ENCODE measurements around the gene CNPY4. TPM values are rescaled to one million over a fixed set of nuclear protein-coding genes. Genes with fewer than 3 reads are reported as not detected.
"Not testable (repeated sequence)": the region's sequence is repeated elsewhere in the genome, so short reads cannot be mapped to it uniquely, and the experiment has no call there.

Gene CNPY4
- total RNA-seq, 6 experiments from 2014 or later: 24.4 to 32.4 (median 26.3) TPM

DNA sequence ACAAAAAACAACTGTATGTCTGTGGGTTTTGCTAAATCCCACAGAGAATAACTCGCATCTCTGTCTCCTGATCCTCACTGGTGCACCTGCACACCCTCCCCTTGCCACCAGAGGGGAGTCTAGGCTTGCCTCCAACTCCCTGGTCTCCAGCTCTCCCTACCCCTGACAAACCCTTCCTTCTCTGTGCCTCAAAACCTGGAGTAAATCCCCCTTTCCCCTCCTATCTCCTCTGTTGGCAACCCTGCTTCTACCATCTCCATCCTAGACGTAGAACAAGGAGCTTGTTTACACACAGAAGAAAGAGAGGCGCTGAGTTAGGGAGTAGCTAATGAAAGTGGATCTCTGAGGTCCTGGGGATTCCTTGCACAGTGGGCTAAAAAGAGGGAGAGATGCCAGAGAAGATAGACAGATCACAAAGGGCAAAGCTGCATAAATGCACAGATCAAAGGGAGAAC, 13.3 kb downstream of the CNPY4 start:
- Mint-ChIP-seq H3K27ac (no peak overlapping the region; the same call in 1 of the 2 replicates), H3K9me3 (no peaks in the 10 kb centered on the region), H3K36me3 (ENCODE audit: low read depth) (no peaks in the 10 kb centered on the region), H3K4me1 (ENCODE audit: low read depth) (peaks cover 23% of the 10 kb centered on the region), H3K27me3 (ENCODE audit: insufficient read depth) (no peaks in the 10 kb centered on the region; the same call in 1 of the 2 replicates), H3K4me3 (0 out of 2 replicates have a peak overlapping the region, but pooled peaks have one; percentile 27)
- TF ChIP-seq, protein P1, sequence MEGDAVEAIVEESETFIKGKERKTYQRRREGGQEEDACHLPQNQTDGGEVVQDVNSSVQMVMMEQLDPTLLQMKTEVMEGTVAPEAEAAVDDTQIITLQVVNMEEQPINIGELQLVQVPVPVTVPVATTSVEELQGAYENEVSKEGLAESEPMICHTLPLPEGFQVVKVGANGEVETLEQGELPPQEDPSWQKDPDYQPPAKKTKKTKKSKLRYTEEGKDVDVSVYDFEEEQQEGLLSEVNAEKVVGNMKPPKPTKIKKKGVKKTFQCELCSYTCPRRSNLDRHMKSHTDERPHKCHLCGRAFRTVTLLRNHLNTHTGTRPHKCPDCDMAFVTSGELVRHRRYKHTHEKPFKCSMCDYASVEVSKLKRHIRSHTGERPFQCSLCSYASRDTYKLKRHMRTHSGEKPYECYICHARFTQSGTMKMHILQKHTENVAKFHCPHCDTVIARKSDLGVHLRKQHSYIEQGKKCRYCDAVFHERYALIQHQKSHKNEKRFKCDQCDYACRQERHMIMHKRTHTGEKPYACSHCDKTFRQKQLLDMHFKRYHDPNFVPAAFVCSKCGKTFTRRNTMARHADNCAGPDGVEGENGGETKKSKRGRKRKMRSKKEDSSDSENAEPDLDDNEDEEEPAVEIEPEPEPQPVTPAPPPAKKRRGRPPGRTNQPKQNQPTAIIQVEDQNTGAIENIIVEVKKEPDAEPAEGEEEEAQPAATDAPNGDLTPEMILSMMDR (IDR thresholded peaks at IDR 0.05): peak; percentile 88
- peak; percentile 60 for DNase-seq

DNA sequence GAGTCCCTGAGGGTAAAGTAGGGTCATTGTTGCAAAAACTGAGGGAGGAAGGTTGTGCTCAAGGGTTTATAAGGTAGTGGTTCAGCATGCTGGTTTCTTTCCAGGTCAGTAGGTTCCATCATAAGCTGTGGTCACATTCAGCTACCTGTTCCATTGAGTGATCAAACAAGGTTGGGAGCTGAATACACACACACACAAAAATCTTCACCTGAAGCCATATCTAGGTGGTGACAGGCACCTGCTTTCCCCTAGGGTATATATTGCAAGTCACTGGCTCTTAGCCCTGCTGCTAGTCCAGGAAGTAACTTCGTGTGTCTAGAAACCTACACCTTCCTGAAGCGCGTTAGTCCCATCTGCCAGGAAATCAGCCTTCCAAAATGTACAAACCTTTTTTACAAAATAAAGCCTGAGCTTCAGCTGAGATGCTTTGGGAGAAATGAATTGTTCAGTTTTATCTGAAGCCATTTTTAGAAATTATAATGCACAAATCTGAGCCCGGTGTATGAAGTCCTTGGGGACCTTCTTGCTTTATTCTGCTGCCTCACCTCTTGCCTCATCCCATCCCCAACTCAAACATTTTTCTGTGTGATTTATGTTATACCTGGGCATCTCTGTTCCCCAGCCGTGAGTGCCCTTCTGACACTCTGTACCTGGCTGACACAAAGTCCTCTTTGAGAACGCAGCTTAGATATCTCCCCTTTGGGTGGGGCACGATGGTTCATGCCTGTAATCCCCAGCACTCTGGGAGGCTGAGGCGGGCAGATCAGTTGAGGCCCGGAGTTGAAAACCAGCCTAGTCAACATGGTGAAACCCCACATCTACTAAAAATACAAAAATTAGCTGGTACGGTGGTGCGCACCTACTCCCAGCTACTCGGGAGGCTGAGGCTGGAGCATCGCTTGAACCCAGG, 18.7 kb downstream of the CNPY4 start:
- Mint-ChIP-seq H3K4me1 (ENCODE audit: low read depth) (peaks cover 8% of the 10 kb centered on the region), H3K4me3 (no peak overlapping the region), H3K27ac (no peak overlapping the region), H3K36me3 (ENCODE audit: low read depth) (no peaks in the 10 kb centered on the region), H3K9me3 (no peaks in the 10 kb centered on the region), H3K27me3 (ENCODE audit: insufficient read depth) (peaks cover 4% of the 10 kb centered on the region)
- TF ChIP-seq, protein P1 (IDR thresholded peaks at IDR 0.05): no peak
- DNase-seq: no peak

DNA sequence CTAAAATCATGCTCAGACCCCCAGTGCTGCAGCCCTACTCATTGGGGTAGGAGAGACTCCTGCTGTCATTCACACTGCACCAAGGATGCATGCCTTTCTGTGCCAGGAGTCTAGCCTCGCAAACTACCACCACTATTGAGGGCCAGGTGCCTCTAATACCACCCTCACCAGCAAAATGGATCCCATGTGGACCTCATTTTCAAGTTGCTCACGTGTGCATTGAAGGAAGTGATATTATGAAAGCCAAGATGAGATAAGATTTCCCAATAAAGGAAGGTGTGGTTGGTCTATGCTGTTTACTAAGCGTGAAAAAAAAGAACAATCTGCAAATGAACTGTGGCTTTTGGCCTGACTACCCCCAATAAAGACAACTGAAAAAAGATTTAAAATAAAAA, 22.1 kb downstream of the CNPY4 start:
- Mint-ChIP-seq H3K27me3 (ENCODE audit: insufficient read depth) (peaks cover 4% of the 10 kb centered on the region), H3K36me3 (ENCODE audit: low read depth) (no peaks in the 10 kb centered on the region), H3K27ac (no peak overlapping the region), H3K4me3 (no peak overlapping the region), H3K4me1 (ENCODE audit: low read depth) (peaks cover 7% of the 10 kb centered on the region), H3K9me3 (no peaks in the 10 kb centered on the region)
- DNase-seq: no peak
- TF ChIP-seq, protein P1 (IDR thresholded peaks at IDR 0.05): no peak

DNA sequence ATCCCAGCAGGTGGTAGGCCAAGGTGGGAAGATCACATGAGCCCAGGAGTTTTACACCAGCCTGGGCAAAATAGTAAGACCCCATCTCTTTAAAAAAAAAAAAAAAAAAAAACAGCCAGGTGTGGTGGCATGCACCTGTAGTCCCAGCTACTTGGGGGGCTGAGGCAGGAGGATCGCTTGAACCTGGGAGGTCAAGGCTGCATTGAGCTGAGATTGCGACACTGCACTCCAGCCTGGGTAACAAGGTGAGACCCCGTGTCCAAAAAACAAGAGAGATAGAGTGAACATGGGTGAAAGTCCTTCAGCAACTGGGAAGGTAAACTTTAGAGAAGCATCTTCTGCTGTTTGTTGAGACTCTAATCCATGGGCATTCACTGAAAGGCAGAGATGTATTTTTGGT, 23.0 kb downstream of the CNPY4 start:
- no peaks in the 10 kb centered on the region for H3K9me3 Mint-ChIP-seq
- DNase-seq: no peak
- no peak overlapping the region for H3K4me3 Mint-ChIP-seq
- H3K27ac Mint-ChIP-seq: no peak overlapping the region
- peaks cover 4% of the 10 kb centered on the region for H3K27me3 Mint-ChIP-seq (ENCODE audit: insufficient read depth)
- H3K4me1 Mint-ChIP-seq (ENCODE audit: low read depth): peaks cover 7% of the 10 kb centered on the region
- TF ChIP-seq, protein P1 (IDR thresholded peaks at IDR 0.05): no peak
- H3K36me3 Mint-ChIP-seq (ENCODE audit: low read depth): no peaks in the 10 kb centered on the region

DNA sequence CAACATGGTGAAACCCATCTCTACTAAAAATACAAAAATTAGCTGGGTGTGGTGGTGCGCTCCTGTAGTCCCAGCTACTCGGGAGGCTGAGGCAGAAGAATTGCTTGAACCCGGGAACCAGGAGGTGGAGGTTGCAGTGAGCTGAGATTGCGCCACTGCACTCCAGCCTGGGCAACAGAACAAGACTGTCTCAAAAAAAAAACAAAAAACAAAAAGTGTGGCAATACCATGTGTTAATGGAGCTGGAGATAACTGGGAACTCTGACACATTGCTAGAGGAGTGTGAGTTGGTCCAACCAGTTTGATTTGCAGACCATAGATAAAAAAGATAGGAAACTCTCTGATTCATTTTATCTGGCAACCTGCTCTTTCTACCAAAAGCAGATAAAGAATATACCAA, 26.9 kb downstream of the CNPY4 start:
- H3K36me3 Mint-ChIP-seq (ENCODE audit: low read depth); H3K4me3 Mint-ChIP-seq; H3K27ac Mint-ChIP-seq; H3K27me3 Mint-ChIP-seq (ENCODE audit: insufficient read depth); DNase-seq; H3K9me3 Mint-ChIP-seq: not testable (repeated sequence)
- peaks cover 19% of the 10 kb centered on the region for H3K4me1 Mint-ChIP-seq (ENCODE audit: low read depth)

DNA sequence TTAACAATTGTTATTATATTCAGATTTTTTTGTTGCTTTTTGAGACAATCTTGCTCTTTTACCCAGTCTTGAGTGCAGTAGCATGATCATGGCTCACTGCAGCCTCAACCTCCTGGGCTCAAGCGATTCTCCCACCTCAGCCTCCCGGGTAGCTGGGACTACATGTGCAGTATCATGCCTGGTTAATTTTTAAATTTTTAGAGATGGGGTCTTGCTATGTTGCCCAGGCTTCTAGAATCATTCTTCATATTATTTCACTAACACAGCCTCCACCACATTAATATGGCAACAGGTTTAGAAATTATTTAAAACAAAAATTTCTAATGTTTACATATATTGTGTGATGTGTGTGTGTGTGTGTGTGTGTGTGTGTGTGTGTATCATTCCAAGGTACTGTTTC, 27.8 kb downstream of the CNPY4 start:
- TF ChIP-seq, protein P1 (IDR thresholded peaks at IDR 0.05): no peak
- Mint-ChIP-seq H3K27ac (no peak overlapping the region), H3K36me3 (ENCODE audit: low read depth) (peaks cover 7% of the 10 kb centered on the region; the same call in 1 of the 2 replicates), H3K27me3 (ENCODE audit: insufficient read depth) (peaks cover 8% of the 10 kb centered on the region; the same call in 1 of the 2 replicates), H3K4me1 (ENCODE audit: low read depth) (peaks cover 16% of the 10 kb centered on the region), H3K9me3 (no peaks in the 10 kb centered on the region), H3K4me3 (no peak overlapping the region)
- no peak for DNase-seq

Data from HFFc6 (cell line).